IPS DF 4.7 (cell line): Measurements from ENCODE around the gene TMEM125.

Experiments used
- DNase-seq: peaks from one replicate; pipeline ENCODE4 v3.0.0-alpha.2; 2013; ENCODE audit warnings: low spot score; ENCODE audit errors: extremely low read depth

Gene TMEM125

GRCh38 chr1:43293176-43293575 is 23.4 kb downstream of the TMEM125 start:
- no peak for DNase-seq

DNA sequence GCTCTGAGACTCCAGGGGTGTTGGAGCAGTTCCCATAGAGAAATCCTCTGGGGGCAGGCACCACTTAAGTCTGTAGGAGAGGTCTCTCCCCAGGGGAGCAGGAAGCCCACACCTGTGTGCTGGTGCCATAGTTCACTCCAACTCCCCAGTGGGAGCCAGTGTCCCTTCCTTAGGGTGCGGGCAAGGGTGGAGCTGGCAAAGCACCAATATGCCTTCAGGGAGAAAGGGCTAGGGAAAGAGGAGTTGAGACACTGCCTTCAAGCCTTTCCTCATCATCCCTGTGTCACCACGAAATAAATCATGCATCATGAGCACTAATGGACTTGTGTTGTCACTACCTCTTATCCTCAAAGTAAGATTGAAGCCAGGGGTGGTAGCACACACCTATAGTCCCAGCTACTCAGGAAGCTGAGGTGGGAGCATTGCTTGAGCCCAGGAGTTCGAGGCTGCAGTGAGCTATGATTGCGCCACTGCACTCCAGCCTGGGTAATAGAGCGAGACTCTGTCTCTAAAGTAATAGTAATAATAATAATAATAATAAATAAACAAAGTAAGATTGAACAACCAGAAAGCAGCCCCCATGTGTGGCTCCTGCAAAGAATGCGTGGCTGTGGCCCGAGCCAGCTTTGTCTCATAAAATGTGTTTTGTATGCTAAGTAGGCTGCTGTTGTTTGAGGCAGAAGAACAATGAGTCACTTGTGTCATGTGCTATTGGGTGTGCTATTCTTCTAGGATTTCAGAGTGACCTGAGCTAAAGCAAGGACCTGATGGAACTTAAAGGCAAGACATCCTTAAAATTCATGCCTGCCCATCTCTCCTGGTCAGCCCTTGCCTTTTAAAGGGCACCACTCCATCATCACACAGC is 24.3 kb downstream of the TMEM125 start:
- no peak for DNase-seq

DNA sequence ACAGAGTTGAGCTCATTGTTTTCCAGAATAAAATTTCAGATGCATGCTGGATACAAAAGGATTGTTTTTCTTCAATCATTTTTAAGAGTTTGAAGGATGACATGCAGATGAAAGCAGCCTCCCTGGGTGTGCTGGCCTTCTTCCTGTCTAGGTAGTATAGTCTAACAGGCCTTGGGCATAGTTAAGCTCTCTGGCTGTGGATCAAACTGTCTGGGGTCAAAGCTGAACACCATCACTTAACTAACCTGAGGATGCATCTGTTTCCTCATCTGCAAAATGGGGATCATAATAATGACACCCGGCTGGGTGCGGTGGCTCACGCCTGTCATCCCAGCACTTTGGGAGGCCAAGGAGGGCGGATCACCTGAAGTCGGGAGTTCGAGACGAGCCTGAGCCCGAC is 25.0 kb downstream of the TMEM125 start:
- no peak for DNase-seq

DNA sequence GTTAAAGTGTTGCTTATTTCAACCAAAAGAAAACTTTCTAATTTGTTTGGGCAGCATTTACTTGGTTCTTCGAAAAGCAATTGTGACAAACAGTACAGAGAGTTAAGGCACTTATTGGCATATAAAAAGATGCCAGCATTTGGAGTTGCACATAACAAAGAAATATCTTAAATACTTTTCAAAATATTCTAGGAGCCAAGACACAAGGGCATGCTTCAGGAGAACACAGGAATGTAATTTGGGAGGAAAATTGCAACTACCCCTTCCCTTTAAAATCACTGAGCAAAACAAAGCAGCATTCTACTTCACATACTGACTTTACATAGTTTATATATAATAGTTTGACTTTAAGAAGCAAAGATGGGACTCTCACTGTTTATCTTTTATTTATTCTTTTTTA is 26.4 kb downstream of the TMEM125 start:
- DNase-seq: no peak

- no peak for DNase-seq
These were observed 28.3 kb downstream of the TMEM125 start for GRCh38 chr1:43298055-43298454.

DNA sequence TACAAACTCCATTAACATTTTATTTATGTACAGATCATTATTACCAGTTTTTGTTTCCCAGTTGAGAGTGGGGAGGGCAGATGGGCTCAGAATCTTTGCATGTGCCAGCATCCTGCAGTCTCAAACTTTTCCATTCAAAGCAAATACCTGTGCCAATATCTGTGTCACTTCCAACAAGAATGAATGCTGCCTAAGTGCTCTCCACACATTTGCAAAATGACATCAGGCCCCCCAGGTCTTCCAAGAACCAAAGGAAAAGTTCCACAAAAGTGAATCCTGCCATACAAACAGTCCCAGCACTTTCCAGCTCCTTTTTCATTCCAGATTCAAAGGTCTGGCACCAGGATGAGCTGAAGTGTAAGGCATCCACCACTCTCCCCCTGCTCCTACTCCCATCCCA is 29.3 kb downstream of the TMEM125 start:
- no peak for DNase-seq

DNA sequence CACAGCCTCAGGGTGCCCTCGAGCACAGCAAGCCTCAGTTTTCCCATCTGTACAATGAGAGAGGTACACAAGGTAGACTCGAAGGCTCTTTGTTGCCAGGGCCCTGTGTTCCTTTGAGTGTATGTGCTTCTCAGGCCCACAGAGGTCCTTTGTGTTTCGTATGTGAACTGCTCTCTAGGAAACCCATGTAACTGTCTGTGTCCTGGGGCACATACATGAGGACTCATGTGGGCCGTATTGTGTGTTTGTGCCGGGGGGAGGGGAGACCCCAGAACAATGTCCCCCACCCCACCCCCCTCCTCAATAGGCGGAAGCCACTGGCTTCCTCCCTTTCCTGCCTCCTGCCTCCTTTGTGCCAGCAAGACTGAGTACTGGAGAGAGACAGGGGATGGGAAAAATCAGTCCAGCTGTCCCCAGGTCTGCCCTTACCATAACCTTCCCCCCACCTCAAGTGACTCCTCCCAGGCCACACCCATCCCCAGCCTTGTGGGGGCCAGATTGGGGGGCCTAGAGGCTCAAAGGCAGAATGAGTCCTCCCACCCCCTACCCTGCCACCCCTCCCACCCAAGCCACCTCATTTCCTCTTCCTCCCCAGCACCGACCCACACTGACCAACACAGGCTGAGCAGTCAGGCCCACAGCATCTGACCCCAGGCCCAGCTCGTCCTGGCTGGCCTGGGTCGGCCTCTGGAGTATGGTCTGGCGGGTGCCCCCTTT is 30.8 kb downstream of the TMEM125 start, which contains the start of gene TIE1:
Gene TIE1, plus strand, starts transcription at position 605 of the 717 bp plus-strand sequence. Its CDS starts 90 bp downstream, at position 695.
- DNase-seq: no peak

DNA sequence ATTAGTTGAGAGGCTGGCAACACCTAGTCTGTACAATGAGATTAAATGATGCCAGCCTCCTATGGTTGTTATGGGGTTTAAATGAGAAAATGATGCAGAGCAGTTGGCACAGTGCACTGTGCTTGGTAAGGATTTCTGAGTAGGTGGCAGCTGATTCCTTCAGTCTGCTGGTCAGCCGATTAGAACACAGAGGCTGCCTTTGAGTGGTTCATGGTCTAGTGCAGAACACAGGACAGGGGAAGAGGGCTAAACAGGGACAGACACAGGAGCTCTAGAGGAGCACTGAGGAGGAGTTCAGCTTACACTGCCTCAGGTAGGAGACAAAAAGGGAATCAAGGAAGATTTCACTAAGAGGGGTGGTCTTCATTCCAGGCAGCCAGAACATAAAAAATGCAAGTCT is 32.4 kb downstream of the TMEM125 start:
- DNase-seq: no peak

- DNase-seq: no peak
These were observed 33.1 kb downstream of the TMEM125 start for GRCh38 chr1:43302721-43303470.

GRCh38 chr1:43303471-43304313 is 33.9 kb downstream of the TMEM125 start:
- no peak for DNase-seq

DNA sequence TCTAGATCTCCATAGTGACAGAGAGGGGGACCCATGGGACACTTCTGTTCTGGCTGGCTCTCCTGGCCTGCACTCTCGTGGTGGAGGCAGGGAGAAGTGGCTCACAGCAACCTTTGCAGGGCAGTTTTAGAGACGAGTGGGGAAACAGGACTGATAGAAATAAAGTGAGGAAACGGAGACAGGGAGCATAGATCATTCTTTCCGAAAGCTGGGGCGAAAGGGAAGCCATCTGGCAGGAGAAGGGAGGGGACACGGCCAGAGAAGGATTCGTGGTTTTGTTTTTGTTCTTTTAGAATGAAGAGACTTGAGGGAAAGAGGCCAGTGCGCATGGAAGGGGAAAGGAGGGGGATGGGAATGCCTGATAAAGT is 34.5 kb downstream of the TMEM125 start:
- no peak for DNase-seq

DNA sequence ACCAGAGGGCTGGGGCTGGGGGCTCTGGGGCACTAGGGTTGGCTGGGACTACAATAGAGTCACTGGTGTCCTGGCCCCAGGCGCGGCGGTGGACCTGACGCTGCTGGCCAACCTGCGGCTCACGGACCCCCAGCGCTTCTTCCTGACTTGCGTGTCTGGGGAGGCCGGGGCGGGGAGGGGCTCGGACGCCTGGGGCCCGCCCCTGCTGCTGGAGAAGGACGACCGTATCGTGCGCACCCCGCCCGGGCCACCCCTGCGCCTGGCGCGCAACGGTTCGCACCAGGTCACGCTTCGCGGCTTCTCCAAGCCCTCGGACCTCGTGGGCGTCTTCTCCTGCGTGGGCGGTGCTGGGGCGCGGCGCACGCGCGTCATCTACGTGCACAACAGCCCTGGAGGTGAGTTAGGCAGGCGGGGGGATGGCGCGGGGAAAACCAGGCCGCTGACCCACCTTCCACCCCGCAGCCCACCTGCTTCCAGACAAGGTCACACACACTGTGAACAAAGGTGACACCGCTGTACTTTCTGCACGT is 35.1 kb downstream of the TMEM125 start:
- no peak for DNase-seq

- no peak for DNase-seq
These were observed 35.7 kb downstream of the TMEM125 start for GRCh38 chr1:43305461-43305860.

- no peak for DNase-seq
These were observed 36.3 kb downstream of the TMEM125 start for GRCh38 chr1:43305926-43306687.

DNA sequence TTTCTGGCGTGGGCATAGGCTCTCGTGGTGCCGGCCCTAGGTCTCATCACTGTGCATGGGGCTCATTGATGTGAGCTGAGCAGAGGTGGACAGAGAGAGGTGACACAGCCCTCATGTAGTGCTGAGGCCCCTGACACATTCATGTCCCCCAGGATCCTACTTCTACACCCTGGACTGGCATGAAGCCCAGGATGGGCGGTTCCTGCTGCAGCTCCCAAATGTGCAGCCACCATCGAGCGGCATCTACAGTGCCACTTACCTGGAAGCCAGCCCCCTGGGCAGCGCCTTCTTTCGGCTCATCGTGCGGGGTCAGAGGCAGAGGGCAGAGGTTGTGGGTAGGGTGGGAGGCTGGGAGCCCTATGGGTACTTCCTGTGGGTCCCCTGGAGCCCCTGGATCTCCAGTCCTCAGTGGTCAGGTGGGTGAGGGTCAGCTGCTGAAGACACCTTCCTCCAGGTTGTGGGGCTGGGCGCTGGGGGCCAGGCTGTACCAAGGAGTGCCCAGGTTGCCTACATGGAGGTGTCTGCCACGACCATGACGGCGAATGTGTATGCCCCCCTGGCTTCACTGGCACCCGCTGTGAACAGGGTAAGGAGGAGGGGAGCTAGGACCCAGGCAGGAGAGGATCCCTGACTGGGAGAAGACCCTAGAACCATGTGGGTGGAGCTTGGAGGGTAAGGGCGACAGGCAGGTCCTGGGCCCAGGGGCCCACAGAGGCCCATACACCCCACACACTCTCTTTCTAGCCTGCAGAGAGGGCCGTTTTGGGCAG is 37.1 kb downstream of the TMEM125 start:
- no peak for DNase-seq

GRCh38 chr1:43307458-43308158 is 37.8 kb downstream of the TMEM125 start:
- DNase-seq: no peak

- DNase-seq: no peak
These were observed 39.0 kb downstream of the TMEM125 start for GRCh38 chr1:43308635-43309404.
